Stimulated activated CD8-positive, alpha-beta memory T cell treated with anti-CD3 and anti-CD28 coated beads, Interleukin-12 subunit alpha, Interleukin-12 subunit beta, amount 100 ng/mL, for 1 hour (primary cell): ENCODE results near the gene IBTK.
"Not testable (repeated sequence)": the region's sequence is repeated elsewhere in the genome, so short reads cannot be mapped to it uniquely, and the experiment has no call there.

Experiments
- DNase-seq: peaks from one replicate; pipeline ENCODE4 v3.0.0-alpha.2; 2020; ENCODE audit warnings: low read depth

IBTK gene, protein sequence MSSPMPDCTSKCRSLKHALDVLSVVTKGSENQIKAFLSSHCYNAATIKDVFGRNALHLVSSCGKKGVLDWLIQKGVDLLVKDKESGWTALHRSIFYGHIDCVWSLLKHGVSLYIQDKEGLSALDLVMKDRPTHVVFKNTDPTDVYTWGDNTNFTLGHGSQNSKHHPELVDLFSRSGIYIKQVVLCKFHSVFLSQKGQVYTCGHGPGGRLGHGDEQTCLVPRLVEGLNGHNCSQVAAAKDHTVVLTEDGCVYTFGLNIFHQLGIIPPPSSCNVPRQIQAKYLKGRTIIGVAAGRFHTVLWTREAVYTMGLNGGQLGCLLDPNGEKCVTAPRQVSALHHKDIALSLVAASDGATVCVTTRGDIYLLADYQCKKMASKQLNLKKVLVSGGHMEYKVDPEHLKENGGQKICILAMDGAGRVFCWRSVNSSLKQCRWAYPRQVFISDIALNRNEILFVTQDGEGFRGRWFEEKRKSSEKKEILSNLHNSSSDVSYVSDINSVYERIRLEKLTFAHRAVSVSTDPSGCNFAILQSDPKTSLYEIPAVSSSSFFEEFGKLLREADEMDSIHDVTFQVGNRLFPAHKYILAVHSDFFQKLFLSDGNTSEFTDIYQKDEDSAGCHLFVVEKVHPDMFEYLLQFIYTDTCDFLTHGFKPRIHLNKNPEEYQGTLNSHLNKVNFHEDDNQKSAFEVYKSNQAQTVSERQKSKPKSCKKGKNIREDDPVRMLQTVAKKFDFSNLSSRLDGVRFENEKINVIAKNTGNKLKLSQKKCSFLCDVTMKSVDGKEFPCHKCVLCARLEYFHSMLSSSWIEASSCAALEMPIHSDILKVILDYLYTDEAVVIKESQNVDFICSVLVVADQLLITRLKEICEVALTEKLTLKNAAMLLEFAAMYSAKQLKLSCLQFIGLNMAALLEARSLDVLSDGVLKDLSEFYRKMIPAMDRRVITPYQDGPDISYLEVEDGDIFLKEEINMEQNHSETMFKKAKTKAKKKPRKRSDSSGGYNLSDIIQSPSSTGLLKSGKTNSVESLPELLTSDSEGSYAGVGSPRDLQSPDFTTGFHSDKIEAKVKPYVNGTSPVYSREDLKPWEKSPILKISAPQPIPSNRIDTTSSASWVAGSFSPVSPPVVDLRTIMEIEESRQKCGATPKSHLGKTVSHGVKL (N-terminal part only)

DNA sequence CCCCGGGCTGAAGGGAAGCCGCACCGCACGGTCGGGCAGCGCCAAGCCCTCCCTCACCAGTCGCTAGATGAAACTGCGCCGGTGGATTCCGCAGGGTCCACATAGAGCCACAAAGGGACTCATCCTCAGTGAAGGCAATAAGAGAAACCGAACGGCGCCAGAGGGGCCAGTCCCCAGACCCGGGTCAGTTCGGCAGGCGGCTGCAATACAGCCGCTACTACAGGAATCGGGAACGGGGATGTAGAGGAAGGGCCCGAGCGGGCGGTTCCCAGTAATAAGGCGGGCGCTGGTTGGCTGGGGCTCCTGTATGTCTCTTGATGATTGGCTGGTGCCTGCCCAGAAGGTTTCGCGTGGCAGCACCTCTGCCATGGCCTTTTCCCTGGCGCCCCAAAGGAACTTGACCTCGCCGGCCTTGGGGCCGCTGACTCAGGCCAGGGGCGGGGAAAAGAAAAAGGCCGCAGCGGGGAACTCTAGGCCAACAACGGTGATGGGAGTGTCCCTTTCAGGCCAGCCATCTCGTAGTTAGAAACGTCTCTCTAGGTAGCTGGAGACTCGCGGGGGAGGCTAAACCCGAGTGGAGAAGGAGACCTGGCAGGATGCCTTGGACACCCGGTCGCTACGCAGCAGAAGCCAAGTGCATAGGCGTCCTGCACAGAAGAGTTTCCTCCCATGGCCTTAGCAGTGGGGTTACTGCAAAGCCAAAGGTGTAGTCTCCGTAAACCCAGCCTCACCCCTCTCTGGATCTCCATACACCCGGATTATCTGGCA lies at the start of gene IBTK:
IBTK (minus strand) TSS at position 240 of the 768 bp plus-strand sequence. CDS start 7,258 bp downstream, outside the sequence.
- DNase-seq: peak; percentile 87

DNA sequence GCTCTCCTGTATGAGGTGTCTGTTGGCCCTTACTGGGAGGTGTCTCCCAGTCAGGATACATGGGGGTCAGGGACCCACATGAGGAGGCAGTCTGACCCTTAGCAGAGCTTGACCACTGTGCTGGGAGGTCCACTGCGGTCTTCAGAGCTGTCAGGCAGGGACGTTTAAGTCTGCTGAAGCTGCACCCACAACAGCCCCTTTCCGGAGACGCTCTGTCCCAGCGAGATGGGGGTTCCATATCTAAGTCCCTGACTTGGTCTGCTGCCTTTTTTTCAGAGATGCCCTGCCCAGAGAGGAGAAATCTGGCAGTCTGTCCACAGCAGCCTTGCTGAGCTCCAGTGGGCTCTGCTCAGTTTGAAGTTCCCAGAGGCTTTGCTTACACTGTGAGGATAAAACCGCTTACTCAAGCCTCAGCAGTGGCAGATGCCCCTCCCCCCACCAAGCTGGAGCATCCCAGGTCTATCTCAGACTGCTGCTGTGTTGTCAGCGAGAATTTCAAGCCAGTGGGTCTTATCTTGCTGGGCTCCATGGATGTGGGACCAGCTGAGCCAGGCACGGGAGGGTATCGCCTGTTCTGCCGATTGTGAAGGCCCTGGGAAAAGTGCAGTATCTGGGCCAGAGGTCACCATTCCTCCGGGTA lies 36.3 kb upstream of the IBTK start:
- no peak for DNase-seq

DNA sequence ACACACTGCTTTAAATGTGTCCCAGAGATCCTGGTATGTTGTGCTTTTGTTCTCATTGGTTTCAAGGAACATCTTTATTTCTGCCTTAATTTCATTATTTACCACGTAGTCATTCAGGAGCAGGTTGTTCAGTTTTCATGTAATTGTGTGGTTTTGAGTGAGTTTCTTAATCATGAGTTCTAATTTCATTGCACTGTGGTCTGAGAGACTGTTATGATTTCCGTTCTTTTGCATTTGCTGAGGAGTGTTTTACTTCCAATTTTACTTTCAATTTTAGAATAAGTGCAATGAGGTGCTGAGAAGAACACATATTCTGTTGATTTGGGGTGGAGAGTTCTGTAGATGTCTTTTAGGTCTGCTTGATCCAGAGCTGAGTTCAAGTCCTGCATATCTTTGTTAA lies 34.0 kb upstream of the IBTK start:
- not testable (repeated sequence) for DNase-seq

DNA sequence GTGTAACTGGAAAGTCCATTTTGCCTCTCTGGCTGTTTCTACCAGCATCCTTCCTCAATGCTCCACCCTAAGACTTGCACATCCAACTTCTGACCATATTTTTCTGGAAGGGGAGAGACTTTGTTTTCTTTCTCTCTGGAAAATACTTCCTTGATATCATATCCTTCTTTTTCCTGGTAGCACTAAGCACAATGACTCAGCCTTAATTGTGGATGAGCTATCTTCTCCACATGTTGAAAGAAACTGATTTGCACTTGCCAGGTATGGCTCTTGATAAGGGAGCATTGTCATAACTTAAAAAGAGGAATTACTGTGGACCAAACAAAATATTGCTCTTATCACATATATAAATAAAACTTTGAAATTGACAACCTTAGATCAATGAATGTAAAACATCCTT lies 30.1 kb upstream of the IBTK start:
- no peak for DNase-seq

DNA sequence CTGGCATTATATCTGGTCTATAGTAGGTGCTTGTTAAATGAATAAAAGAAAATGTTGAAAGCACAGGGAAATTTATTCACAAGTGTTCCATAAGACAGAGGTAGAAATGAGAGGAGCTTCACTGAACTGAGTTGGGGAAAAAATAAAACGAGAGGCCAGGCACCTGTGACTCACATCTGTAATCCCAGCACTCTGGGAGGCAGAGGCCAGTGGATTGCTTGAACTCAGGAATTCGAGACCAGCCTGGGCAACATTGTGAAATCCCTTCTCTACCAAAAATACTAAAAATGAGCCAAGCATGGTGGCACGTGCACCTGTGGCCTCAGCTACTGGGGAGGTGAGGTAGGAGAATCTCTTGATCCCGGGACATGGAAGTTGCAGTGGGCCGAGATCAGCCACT lies 28.1 kb upstream of the IBTK start:
- DNase-seq: no peak

DNA sequence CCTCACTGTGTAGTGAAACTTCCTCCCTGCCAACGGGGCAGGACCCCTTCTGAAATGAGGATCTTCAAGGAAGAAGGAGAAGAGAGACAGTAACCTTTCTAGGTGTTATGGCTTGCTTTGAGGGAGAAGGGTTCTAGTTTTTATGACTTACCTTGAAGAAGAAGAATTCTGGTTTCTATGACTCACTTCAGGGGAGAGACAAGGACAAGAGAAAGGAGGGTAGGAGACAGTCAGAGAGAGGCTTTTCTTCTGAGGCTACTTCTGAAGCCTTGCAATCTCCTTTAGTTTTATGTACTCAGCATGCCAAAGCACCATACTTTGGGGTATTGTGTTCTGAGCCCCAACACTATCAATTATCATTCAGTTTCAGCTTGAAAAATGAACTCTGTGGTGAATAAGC lies 25.8 kb upstream of the IBTK start:
- no peak for DNase-seq

DNA sequence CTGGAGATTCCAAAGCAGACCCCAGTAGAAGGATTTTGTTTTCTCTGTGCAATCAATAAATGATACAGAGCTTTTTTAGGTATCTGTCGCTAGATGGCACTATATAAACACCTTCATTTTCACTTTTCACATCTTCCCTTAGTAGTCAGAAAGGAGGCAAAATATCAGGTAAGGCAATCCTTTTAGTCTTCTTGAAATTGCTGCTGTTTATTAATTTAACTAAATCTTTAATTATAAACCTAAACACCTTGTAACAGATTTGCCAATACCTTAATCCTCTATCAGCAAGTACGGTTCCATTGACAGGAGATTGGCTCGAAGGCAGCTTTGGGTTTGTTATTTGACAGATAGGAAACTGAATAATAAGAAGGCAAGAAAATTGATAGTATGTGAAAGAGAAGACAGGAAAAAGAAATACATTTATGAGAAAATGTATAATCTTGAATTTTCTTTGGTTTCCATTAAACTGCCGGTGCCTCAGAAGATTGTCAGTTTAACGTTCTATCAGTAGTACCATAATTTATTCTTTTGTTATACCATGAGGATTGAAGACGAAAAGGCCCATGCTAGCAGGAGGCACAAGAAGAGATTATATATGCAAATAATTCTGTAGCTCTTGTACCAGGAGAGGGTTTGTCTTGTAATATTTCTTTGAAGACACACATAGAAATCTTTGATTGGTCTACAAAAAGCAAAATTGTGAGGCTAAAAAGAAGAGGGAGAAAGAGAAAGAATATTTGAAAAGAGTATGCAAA lies 23.5 kb upstream of the IBTK start:
- DNase-seq: no peak

DNA sequence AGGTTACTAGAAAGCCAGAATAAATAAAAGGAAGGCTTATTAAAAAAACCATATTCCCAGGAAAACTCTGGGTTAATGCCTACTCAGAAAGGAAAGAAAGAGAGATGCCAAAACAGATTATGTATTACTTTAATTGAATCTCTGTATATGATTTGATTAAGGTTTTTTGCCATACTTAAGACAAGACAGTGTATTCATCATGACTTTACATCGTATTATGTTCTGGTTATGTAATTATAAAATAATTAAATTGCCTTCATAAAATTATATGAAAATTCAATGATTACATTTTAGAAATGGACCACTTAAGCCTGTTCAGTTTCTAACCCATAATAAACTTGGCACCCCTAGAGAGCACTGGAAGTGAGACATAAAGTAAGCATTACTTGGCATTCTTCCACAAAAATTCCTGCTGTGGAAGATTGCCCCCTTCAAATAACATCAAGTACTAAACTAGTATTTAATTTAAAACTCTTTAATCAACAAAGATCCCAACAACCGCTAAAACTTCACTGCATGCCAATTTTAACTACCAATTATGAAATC lies 20.8 kb upstream of the IBTK start:
- no peak for DNase-seq

DNA sequence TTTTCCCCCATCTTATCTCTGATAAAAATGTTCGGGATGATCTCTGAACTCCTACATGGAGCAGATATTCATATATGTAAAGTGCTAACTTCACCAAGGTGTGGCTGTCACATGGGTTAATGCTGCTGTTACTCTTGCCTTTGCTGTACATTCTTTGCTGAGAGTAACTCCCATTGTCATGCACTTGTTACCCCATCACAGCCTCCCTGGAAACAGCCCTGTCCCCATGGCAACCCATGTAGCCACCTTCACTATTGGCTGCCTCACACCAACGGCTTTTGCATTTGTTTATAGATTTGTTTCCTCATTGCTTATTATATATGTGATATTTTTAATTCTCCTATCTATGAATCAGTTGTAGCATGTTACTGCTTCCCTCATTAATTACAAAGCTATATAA lies 17.3 kb upstream of the IBTK start:
- no peak for DNase-seq

DNA sequence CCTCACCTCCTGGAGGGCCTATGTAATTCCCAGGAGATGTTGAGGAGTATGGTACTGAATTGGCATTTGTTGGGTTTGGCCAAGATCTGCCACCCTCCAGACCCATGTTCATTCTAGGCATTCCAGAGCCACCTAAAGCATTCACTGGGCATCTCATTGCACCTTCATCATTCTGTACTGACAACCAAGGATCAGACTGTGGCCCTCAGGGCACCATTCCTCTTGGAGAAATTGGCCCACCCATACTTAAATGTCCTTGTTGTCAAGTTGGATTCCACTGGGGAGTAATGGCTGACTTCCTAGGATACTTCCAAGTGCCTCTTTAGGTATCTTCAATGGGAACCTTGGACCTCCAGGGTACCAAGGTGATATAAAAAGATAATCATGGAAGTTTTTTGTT lies 16.8 kb upstream of the IBTK start:
- no peak for DNase-seq

DNA sequence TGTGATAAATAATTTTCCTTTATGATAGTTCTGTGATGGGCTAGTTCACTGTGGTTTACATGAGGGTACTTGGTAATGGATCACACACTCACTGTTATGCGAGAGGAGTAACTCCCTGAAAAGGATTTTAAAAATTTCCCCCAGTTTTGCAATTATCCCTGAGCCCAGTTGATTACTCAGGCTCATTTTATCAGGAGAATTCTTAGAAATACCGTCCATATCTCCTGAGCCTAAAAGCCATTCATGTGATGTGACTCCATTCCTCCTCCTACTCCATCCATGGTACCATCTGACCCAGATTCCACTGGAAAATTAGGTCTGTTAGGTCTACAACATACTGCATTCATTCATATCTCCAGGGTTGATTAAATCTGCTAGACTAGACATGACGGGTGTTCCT lies 16.4 kb upstream of the IBTK start:
- no peak for DNase-seq

DNA sequence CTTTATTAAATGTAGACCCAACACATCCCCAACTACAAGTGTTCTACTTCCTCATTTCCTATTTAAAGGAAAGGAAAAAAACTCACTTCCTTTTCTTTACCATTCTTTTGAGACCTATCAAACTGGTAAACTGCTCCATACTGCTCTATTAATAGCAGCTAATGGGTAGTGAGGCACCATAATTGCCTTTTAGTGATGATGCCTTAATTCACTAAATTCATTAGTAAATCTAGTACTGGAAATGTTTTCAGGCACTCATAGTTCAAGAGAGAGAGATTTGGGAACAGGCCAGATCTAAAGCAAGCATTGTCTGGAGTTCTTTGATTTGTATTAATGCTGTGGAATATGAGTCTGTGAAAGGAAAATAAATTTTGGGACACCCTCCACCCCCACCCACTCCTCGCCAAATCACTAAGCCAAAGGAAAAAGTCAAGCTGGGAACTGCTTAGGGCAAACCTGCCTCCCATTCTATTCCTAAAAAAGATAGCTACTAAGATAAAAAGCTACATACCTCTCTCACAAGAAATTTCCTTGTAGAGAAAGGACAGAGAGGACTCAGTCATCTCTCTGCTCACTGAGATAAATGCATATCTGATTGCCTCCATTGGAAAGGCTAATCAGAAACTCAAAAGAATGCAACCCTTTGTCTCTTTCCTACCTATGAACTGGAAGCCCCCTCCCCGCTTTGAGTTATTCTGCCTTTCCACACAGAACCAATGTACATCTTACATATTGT lies 13.6 kb upstream of the IBTK start:
- no peak for DNase-seq

DNA sequence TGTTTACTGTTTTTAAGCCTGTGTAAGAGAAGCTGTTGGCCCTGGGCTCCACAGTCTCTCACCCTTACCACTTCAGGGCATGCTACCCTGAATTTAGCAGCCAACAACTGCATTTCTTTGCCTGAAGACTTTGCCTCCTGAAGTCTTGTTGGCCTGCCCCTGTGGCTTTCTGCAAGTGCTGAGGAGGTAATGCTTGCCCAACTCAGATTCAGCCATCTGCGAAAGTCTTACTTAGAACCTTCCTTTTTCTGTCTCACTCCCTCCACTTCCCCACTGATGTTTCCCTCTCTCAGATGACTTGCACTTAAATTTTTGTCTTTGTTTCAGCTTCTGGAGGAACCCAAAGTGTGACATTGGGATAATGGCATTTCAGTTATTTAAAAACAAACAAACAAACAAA lies 11.8 kb upstream of the IBTK start:
- DNase-seq: no peak

DNA sequence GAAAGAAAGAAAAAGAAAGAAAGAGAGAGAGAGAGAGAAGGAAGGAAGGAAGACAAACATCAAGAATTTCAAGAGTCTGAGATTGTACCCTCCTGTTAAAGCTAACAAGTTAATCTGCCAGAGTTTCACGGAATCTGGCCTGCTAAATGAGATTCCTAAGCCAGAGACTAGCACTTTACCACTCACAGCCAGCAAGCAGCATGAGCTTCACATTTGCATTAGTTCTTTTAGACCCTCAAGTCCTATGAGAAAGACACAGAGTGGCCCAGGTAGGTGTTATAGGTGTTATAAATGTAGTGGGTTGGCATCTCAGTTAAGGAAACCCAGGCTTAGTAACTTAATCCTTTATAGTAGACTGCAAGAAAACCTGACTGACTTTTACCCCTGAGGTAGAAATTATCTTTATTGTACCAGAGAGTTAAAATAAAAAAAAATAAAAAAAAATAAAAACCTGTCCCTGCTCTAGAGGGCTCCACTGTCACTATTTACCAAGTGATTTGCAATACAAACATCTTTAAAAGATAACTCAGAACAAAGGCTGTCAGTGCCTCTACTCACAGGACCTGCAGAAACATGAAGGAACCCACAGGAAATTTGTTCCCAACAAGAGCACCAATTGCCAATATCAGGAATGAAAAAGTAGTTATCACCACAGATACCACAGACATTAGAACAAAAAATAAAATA lies 9.7 kb upstream of the IBTK start:
- no peak for DNase-seq

DNA sequence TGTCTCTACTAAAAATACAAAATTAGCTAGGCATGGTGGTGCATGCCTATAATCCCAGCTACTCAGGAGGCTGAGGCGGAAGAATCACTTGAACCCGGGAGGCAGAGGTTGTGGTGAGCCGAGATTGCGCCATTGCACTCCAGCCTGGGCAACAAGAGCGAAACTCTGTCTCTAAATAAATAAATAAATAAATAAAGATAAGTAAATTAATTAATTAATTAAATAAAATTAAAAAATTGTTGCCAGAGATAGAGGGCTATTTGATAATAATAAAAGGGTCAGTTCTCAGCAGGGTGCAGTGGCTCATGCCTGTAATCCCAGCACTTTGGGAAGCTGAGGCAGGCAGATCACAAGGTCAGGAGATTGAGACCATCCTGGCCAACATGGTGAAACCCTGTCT lies 7.2 kb upstream of the IBTK start:
- DNase-seq: not testable (repeated sequence)

DNA sequence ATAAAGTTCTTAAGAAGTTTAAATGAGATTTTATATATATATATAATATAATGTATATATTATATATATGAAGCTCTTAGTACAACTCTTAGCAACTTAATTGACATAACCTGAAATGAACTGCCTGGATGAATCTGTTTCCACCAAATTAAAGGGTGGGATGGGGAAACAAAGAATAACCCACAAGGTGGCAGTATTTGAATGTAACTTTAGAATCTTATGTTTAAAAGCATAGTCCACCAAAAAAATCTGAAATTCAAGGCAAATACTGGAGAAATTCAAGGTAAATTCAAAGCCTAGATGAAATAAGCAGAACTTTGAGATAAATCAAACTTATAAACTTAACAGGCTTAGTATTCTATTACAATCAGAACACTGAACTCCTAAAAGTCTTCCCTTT lies 4.4 kb upstream of the IBTK start:
- DNase-seq: no peak

DNA sequence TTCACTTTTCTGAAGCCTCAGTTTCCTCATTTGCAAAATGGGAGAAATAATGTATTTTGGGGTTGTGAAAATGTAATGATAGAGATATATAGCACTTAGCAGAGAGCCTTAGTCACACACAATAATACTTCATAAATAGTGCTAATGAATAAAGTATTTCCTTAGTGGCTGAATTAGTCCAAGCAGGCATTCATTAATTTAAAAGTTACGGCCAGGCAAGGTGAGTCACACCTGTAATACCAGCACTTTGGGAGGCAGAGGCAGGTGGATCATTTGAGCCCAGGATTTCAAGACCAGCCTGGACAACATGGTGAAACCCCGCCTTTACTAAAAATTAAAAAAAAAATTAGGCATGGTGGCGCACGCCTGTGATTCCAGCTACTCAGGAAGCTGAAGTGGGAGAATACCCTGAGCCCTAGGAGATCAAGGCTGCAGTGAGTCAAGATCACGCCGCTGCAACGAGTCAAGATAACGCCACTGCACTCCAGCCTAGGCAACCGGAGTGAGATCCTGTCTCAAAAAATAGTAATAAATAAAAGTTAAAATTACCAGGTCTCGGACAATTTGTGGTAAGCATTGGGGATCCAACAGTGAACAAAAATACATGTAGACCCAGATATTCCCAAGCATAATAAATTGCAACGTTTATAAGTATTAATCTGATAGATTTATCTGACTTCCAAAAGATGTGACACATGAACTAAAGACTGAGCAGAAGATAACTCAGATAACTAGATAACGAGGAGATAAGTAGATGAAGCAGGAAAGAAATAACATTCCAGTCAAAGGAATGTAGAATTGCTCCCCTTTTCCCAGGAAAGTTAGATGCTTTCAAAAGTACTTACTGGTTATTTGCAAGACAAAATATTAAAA lies 2.1 kb upstream of the IBTK start:
- DNase-seq: no peak

DNA sequence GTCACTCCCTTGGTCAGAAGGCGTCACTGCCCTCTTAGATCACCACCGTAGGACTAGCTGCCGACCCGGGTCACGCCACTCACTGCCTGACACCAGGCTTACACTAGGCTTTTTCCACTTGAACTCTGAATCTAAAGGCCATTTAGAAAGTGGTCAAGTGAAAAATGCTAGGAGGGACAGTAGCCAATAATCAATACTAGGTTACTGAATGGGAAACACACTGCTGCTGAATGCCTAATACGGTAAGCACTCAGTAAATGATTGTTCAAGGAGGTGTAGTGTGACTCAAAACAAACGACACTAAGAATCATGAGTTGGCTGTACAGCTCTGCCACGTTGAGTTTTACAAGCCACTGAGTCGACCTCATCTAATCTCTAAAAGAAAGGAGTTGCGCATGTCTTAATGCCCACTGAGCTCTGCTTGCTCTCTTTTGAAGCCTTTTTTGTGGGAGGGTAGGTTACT lies 760 bp upstream of the IBTK start:
- DNase-seq: no peak
